ENCODE data around the gene CKM.

DNA sequence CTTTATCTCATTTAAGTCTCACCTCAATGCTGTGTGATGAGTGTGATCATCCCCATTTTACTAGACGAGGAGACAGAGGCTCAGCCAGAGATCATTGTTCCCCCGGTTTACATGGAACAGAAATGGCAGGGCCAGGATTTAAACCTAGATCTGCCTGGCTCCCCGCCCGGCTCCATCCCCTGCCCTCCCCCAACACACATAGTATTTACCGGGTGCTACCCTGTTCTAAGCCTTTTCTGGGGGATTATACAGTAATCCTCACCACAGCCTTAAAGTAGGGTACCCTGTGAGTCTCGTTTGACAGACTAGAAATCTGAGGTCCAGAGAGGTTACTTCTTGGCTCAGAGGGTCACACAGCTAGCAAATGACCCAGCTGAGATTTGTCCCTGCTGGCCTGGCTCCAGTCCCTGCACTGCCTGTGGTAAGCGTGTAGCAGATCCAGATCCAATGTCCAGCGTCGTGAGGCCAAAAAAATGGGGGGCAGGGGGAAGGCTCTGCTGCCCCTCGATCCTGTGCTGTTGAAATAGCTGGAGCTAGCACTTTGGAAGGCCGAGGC lies 14.1 kb upstream of the CKM start:
- TF ChIP-seq BCL11A (IDR thresholded peaks at IDR 0.05; ENCODE audit: low read depth, low read length) (no peak), SIN3A (IDR thresholded peaks at IDR 0.05; ENCODE audit: low read depth, low read length) (no peak), TAF1 (IDR thresholded peaks at IDR 0.05; ENCODE audit: borderline replicate concordance, low read depth, low read length) (no peak), SMAD1 (IDR thresholded peaks at IDR 0.05; ENCODE audit: low read depth, partially characterized antibody) (no peak), CBX3 (IDR thresholded peaks at IDR 0.05; ENCODE audit: borderline replicate concordance, low read depth) (no peak), RELB (IDR thresholded peaks at IDR 0.05; ENCODE audit: low read depth) (no peak), FOXM1 (IDR thresholded peaks at IDR 0.05; ENCODE audit: low read depth, low read length) (no peak), FOS (IDR thresholded peaks at IDR 0.05; ENCODE audit: borderline replicate concordance, extremely low read depth, insufficient read length) (no peak), NKRF (conservative IDR thresholded peaks at IDR 0.05) (no peak), NR2C2 (IDR thresholded peaks at IDR 0.05; ENCODE audit: borderline replicate concordance, control insufficient read depth, insufficient read length, low read depth) (no peak)
- TF ChIP-seq, protein P1, sequence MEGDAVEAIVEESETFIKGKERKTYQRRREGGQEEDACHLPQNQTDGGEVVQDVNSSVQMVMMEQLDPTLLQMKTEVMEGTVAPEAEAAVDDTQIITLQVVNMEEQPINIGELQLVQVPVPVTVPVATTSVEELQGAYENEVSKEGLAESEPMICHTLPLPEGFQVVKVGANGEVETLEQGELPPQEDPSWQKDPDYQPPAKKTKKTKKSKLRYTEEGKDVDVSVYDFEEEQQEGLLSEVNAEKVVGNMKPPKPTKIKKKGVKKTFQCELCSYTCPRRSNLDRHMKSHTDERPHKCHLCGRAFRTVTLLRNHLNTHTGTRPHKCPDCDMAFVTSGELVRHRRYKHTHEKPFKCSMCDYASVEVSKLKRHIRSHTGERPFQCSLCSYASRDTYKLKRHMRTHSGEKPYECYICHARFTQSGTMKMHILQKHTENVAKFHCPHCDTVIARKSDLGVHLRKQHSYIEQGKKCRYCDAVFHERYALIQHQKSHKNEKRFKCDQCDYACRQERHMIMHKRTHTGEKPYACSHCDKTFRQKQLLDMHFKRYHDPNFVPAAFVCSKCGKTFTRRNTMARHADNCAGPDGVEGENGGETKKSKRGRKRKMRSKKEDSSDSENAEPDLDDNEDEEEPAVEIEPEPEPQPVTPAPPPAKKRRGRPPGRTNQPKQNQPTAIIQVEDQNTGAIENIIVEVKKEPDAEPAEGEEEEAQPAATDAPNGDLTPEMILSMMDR (IDR thresholded peaks at IDR 0.05 in 2 of 3, conservative IDR thresholded peaks at IDR 0.05 in 1 of 3; ENCODE audit: control insufficient read depth in 2 of 3, extremely low read depth in 1 of 3, insufficient read depth in 1 of 3, low read depth in 3 of 3, low read length in 3 of 3) = no peak
- TF ChIP-seq, protein P2, sequence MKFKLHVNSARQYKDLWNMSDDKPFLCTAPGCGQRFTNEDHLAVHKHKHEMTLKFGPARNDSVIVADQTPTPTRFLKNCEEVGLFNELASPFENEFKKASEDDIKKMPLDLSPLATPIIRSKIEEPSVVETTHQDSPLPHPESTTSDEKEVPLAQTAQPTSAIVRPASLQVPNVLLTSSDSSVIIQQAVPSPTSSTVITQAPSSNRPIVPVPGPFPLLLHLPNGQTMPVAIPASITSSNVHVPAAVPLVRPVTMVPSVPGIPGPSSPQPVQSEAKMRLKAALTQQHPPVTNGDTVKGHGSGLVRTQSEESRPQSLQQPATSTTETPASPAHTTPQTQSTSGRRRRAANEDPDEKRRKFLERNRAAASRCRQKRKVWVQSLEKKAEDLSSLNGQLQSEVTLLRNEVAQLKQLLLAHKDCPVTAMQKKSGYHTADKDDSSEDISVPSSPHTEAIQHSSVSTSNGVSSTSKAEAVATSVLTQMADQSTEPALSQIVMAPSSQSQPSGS (IDR thresholded peaks at IDR 0.05; ENCODE audit: low read length) = no peak
- TF ChIP-seq, protein P3, sequence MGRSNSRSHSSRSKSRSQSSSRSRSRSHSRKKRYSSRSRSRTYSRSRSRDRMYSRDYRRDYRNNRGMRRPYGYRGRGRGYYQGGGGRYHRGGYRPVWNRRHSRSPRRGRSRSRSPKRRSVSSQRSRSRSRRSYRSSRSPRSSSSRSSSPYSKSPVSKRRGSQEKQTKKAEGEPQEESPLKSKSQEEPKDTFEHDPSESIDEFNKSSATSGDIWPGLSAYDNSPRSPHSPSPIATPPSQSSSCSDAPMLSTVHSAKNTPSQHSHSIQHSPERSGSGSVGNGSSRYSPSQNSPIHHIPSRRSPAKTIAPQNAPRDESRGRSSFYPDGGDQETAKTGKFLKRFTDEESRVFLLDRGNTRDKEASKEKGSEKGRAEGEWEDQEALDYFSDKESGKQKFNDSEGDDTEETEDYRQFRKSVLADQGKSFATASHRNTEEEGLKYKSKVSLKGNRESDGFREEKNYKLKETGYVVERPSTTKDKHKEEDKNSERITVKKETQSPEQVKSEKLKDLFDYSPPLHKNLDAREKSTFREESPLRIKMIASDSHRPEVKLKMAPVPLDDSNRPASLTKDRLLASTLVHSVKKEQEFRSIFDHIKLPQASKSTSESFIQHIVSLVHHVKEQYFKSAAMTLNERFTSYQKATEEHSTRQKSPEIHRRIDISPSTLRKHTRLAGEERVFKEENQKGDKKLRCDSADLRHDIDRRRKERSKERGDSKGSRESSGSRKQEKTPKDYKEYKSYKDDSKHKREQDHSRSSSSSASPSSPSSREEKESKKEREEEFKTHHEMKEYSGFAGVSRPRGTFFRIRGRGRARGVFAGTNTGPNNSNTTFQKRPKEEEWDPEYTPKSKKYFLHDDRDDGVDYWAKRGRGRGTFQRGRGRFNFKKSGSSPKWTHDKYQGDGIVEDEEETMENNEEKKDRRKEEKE (IDR thresholded peaks at IDR 0.05) = no peak
